NCI-H128 (cell line): Measurements from ENCODE around the gene VWA3B.
"Not testable (repeated sequence)": the region's sequence is repeated elsewhere in the genome, so short reads cannot be mapped to it uniquely, and the experiment has no call there.

ENCODE experiments used
- DNase-seq: peaks from one replicate; lab custom pipeline; 2025; ENCODE audit not compliant: unreplicated experiment; lab: John Stamatoyannopoulos, UW

The VWA3B gene

GRCh38 chr2:98294711-98295110 lies 207.7 kb downstream of the VWA3B start:
- DNase-seq = no peak

GRCh38 chr2:98295275-98295674 lies 208.3 kb downstream of the VWA3B start:
- DNase-seq = no peak

- no peak for DNase-seq
Measured at GRCh38 chr2:98295721-98296414, 208.9 kb downstream of the VWA3B start.

- no peak for DNase-seq
Measured at GRCh38 chr2:98296440-98296839, 209.5 kb downstream of the VWA3B start.

GRCh38 chr2:98297817-98298682 lies 211.1 kb downstream of the VWA3B start:
- no peak for DNase-seq

GRCh38 chr2:98298683-98299164 lies 211.8 kb downstream of the VWA3B start:
- DNase-seq = no peak

- no peak for DNase-seq
Measured at GRCh38 chr2:98299211-98299905, 212.4 kb downstream of the VWA3B start.

- no peak for DNase-seq
Measured at GRCh38 chr2:98300141-98300874, 213.3 kb downstream of the VWA3B start.

GRCh38 chr2:98301469-98301868 lies 214.5 kb downstream of the VWA3B start:
- no peak for DNase-seq

- not testable (repeated sequence) for DNase-seq
Measured at GRCh38 chr2:98307131-98307696, 220.2 kb downstream of the VWA3B start.

- no peak for DNase-seq
Measured at GRCh38 chr2:98308068-98308467, 221.1 kb downstream of the VWA3B start.

- no peak for DNase-seq
Measured at GRCh38 chr2:98308532-98308931, 221.6 kb downstream of the VWA3B start.

- no peak for DNase-seq
Measured at GRCh38 chr2:98309580-98309979, 222.6 kb downstream of the VWA3B start.

- DNase-seq = peak; percentile 32
Measured at GRCh38 chr2:98310010-98310409, 223.0 kb downstream of the VWA3B start.

- DNase-seq = no peak
Measured at GRCh38 chr2:98311090-98311489, 224.1 kb downstream of the VWA3B start.

GRCh38 chr2:98311771-98312545 lies 225.0 kb downstream of the VWA3B start:
- no peak for DNase-seq

GRCh38 chr2:98313492-98314250 lies 226.7 kb downstream of the VWA3B start:
- DNase-seq = no peak

- no peak for DNase-seq
Measured at GRCh38 chr2:98314251-98314650, 227.3 kb downstream of the VWA3B start.

- DNase-seq = no peak
Measured at GRCh38 chr2:98315957-98316356, 229.0 kb downstream of the VWA3B start.
